Uterus (tissue), 4 donors: ENCODE measurements around the gene F2. TPM values are rescaled to one million over a fixed set of nuclear protein-coding genes. Genes with fewer than 3 reads are reported as not detected.

Experiments used
- DNase-seq, 2 donors: peaks; one replicate each; pipeline ENCODE4 v3.0.0-alpha.2; 2019 to 2020
- H3K27ac ChIP-seq, 2 donors: fragments of 200-600 bp; sonication (generic); 1 replicate in 1 of 2; 2 replicates in 1 of 2; pipeline ENCODE4 v1.5.1; 2016 to 2018
- H3K27me3 ChIP-seq, 2 donors: fragments of 200-600 bp; sonication (generic); one replicate each; pipeline ENCODE4 v1.5.1; 2018 to 2019; ENCODE audit warnings: control low read depth in 1 of 2
- H3K36me3 ChIP-seq, 2 donors: fragments of 200-600 bp; sonication (generic); one replicate each; pipeline ENCODE4 v1.5.1; 2019; ENCODE audit warnings: control low read depth in 1 of 2
- H3K4me1 ChIP-seq, 2 donors: fragments of 200-600 bp; sonication (generic); one replicate each; pipeline ENCODE4 v1.5.1; 2018 to 2019; ENCODE audit warnings: control low read depth in 1 of 2
- H3K4me3 ChIP-seq, 2 donors: fragments of 200-600 bp; sonication (generic); 1 replicate in 1 of 2; 2 replicates in 1 of 2; pipeline ENCODE4 v1.5.1; 2018 to 2019; ENCODE audit warnings: mild to moderate bottlenecking in 1 of 2
- H3K9me3 ChIP-seq, 2 donors: fragments of 200-600 bp; sonication (generic); one replicate each; pipeline ENCODE4 v1.5.1; 2019; ENCODE audit warnings: control low read depth in 1 of 2
- POLR2A ChIP-seq, 2 donors: fragments of 450-650 bp; IDR thresholded peaks; one replicate each; pipeline ENCODE4 v1.6.1; 2016; ENCODE audit warnings: antibody characterized with exemption in 2 of 2, mild to moderate bottlenecking in 1 of 2, moderate library complexity in 1 of 2
- intact Hi-C: fragments of 100-400 bp; cut with DNase I; formaldehyde crosslinking; loops from one replicate; pipeline ENCODE4 v1.15.1; 2023; ENCODE audit warnings: low total_unique reads
- total RNA-seq, 4 donors: library from RNA; depleted of rRNA in 3 of 4; stranded (reverse); fragments of >200 nt in 3 of 4; gene quantifications; one replicate each; pipeline versions ENCODE4 v1.1.0 to v1.2.4, GENCODE V29; 2014 to 2023
- TF ChIP-seq, protein P1 (sequence below), 4 experiments: fragments of 200-600 bp in 2 of 4; fragments of 450-650 bp in 2 of 4; sonication (generic) in 2 of 4; IDR thresholded peaks; one replicate each; pipeline ENCODE4 v1.5.1; 2016 to 2019; ENCODE audit warnings: antibody characterized with exemption in 4 of 4, mild to moderate bottlenecking in 2 of 4, moderate library complexity in 1 of 4
- donor health status: DM: yes; HTN: yes; CAD: no.

F2 gene
- total RNA-seq, 4 donors from 2014 or later: 0.27 TPM; not detected in 3

DNA sequence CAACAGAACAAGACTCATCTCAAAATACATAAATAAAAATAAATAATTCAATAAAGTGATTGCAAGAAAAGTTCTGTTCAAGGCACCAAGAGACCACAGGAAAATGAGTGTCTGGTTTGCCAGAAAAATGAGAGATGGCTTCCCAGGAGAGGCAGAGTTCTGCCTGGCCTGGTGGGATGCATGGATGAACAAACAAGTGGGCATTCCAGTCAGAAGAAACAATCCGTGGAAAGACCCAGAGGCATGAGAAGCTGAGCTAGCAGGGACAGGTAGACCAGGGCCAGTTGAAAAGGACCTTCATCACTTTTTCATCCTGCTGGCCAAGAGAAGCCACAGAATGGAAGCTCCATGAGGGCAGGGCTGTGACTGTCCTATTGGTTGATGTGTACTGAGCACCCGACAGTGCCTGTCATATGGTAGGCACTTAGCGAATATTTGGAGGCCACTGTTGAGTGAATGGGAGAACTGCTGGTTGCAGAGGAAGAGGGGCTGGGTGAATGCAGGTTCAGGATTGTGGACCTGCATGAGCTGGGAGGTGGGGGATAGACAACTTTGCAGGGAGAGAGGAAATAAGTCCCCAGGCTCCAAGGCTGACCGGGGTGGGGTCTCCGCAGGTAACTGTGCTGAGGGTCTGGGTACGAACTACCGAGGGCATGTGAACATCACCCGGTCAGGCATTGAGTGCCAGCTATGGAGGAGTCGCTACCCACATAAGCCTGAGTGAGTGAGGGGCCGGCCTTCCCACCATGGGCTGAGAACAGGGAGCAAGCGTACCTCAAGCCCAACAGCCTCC lies 3.7 kb downstream of the F2 start:
- TF ChIP-seq, protein P1, sequence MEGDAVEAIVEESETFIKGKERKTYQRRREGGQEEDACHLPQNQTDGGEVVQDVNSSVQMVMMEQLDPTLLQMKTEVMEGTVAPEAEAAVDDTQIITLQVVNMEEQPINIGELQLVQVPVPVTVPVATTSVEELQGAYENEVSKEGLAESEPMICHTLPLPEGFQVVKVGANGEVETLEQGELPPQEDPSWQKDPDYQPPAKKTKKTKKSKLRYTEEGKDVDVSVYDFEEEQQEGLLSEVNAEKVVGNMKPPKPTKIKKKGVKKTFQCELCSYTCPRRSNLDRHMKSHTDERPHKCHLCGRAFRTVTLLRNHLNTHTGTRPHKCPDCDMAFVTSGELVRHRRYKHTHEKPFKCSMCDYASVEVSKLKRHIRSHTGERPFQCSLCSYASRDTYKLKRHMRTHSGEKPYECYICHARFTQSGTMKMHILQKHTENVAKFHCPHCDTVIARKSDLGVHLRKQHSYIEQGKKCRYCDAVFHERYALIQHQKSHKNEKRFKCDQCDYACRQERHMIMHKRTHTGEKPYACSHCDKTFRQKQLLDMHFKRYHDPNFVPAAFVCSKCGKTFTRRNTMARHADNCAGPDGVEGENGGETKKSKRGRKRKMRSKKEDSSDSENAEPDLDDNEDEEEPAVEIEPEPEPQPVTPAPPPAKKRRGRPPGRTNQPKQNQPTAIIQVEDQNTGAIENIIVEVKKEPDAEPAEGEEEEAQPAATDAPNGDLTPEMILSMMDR (IDR thresholded peaks at IDR 0.05): no peak
- no peak for TF ChIP-seq POLR2A (IDR thresholded peaks at IDR 0.05)
- no peaks in the 10 kb centered on the region for H3K9me3 ChIP-seq
- H3K27ac ChIP-seq: no peak overlapping the region
- intact Hi-C loops: no loop called here
- H3K36me3 ChIP-seq: no peaks in the 10 kb centered on the region
- DNase-seq: no peak
- H3K4me3 ChIP-seq: no peak overlapping the region
- no peaks in the 10 kb centered on the region for H3K4me1 ChIP-seq
- H3K27me3 ChIP-seq: no peaks in the 10 kb centered on the region

DNA sequence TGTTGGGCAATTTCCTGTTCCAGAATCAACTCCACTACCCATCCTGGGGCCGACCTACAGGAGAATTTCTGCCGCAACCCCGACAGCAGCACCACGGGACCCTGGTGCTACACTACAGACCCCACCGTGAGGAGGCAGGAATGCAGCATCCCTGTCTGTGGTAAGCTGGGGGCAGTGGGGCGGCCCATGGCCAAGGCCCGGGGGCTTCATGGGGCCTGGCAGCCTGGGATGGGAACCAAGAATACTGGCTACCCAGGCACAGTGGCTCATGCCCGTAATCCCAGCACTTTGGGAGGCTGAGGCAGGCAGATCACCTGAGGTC lies 4.3 kb downstream of the F2 start:
- no peak overlapping the region for H3K4me3 ChIP-seq
- no peak for TF ChIP-seq POLR2A (IDR thresholded peaks at IDR 0.05)
- TF ChIP-seq, protein P1 (IDR thresholded peaks at IDR 0.05): no peak
- H3K27me3 ChIP-seq: no peaks in the 10 kb centered on the region
- intact Hi-C loops: no loop called here
- DNase-seq: no peak
- no peaks in the 10 kb centered on the region for H3K4me1 ChIP-seq
- no peaks in the 10 kb centered on the region for H3K36me3 ChIP-seq
- H3K27ac ChIP-seq: no peak overlapping the region
- no peaks in the 10 kb centered on the region for H3K9me3 ChIP-seq

DNA sequence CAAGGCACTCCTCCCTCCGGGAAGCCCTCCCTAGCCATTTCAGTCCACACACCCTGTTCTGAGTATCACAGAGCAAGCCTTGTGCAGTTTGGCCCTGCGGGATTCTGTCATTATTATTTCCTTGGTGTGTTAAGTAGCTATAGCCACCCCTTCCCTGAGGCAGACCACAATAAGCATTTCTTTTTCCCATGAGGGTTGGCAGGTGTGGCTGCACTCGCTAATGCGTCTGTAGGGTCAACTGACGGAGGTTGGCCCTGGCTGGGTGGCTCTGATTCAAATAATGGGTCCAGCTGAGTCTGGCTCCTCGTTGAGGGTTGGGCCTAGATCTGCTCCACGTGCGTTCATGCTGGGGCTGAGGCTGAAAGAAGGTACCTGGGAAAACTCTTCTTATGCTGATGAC lies 5.1 kb downstream of the F2 start:
- TF ChIP-seq, protein P1 (IDR thresholded peaks at IDR 0.05): no peak
- no peak for TF ChIP-seq POLR2A (IDR thresholded peaks at IDR 0.05)
- Histone ChIP-seq H3K36me3 (no peaks in the 10 kb centered on the region), H3K9me3 (no peaks in the 10 kb centered on the region), H3K27me3 (no peaks in the 10 kb centered on the region), H3K4me1 (no peaks in the 10 kb centered on the region), H3K27ac (no peak overlapping the region), H3K4me3 (no peak overlapping the region)
- intact Hi-C loops: no loop called here
- DNase-seq: no peak

DNA sequence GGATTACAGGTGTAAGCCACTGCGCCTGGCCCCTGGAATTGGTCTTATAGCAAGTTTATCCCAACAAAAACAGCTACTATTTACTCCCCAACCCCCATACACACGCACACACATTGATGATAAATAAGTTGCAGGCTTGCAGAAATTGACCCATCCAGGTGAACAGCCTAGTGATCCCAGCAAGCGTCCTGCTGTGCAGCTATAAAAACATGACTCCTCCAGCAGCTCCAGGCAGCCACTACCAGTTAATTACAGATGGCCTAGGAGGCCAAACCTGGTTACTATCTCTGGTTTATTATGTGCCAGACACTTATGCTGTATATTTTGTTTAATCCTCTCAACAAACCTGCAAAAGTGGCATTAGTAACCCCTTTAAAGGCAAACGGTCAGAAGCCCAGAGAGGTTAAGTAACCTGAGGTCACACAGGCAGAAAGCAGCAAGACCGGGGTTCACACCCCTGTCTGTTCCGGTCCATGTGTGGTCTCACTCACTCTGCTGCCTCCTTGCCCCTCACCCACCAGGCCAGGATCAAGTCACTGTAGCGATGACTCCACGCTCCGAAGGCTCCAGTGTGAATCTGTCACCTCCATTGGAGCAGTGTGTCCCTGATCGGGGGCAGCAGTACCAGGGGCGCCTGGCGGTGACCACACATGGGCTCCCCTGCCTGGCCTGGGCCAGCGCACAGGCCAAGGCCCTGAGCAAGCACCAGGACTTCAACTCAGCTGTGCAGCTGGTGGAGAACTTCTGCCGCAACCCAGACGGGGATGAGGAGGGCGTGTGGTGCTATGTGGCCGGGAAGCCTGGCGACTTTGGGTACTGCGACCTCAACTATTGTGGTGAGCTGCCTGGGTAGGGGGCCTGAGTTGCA lies 6.6 kb downstream of the F2 start:
- intact Hi-C loops: no loop called here
- Histone ChIP-seq H3K27me3 (no peaks in the 10 kb centered on the region), H3K27ac (no peak overlapping the region), H3K4me1 (no peaks in the 10 kb centered on the region), H3K9me3 (no peaks in the 10 kb centered on the region), H3K36me3 (no peaks in the 10 kb centered on the region), H3K4me3 (no peak overlapping the region)
- no peak for DNase-seq
- no peak for TF ChIP-seq POLR2A (IDR thresholded peaks at IDR 0.05)
- TF ChIP-seq, protein P1 (IDR thresholded peaks at IDR 0.05): no peak
